HL-60 (cell line): ENCODE data around the gene CNFN. TPM values are rescaled to one million over a fixed set of nuclear protein-coding genes. Genes with fewer than 3 reads are reported as not detected.

Experiments
- microRNA-seq: library from miRNA; unstranded; fragments of <30 nt; microRNA quantifications from one replicate; pipeline ENCODE4, GENCODE V29; 2018

Gene CNFN

Small RNA genes within 50 kb of the gene (microRNA-seq; reads per million reads assigned to microRNA genes)
- not detected for gene MIR8077
